ENCODE data around the gene SYNE1.

SYNE1 gene

GRCh38 chr6:152598901-152599537, 38.1 kb downstream of the SYNE1 start:
- DNase-seq (ENCODE audit: low spot score in 2 of 2) (no peak), ATAC-seq (ENCODE audit: low read depth) (no peak)
- peaks cover 6% of the 10 kb centered on the region for H3K27me3 Mint-ChIP-seq
- H3K4me1 Mint-ChIP-seq: no peaks in the 10 kb centered on the region
- no peaks in the 10 kb centered on the region for H3K36me3 Mint-ChIP-seq
- H3K9me3 Mint-ChIP-seq: no peaks in the 10 kb centered on the region
- no peak overlapping the region for H3K4me3 Mint-ChIP-seq
- H3K27ac Mint-ChIP-seq: no peak overlapping the region

DNA sequence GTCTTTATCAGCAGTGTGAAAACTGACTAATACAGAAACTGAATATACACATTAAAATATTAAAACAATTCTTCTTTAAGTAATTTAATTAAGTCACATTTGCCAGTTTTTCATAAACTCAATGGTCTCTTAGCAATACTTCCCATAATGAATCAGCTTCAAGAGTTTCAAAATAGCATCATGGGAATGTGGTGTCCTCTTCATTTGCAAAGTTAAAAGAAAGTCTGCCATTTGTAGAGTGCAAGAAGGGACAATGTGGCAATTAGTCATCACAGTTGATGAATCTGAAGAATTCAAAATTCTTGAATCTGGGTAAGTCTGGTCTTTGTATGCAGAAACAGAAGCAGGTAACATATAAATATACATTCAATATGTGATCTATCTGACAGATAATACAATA, 38.7 kb downstream of the SYNE1 start:
- Mint-ChIP-seq H3K4me3 (no peak overlapping the region), H3K4me1 (no peaks in the 10 kb centered on the region), H3K27ac (no peak overlapping the region), H3K36me3 (no peaks in the 10 kb centered on the region), H3K9me3 (no peaks in the 10 kb centered on the region), H3K27me3 (peaks cover 4% of the 10 kb centered on the region)
- ATAC-seq (ENCODE audit: low read depth) (no peak), DNase-seq (ENCODE audit: low spot score in 2 of 2) (no peak)

DNA sequence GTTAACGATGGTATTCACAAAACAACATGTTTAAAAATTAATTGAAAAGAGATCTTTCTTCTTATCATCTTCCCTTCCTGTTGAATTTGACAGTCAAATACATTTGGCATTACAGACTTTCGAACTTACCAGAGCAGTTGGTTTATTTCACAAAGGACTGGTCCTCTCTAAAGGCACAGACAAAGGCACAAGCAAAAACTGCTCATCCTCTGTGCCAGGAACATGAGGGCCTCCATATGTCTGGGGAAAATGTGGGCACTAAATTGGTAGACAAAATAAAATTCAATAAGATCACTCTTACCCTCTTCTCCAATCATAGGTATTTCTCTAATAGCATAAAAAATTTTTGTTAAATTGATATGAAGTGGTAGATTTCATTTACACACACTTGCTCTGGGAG, 40.4 kb downstream of the SYNE1 start:
- H3K4me3 Mint-ChIP-seq: no peak overlapping the region
- H3K27me3 Mint-ChIP-seq: peaks cover 4% of the 10 kb centered on the region
- ATAC-seq (ENCODE audit: low read depth) (no peak), DNase-seq (ENCODE audit: low spot score in 2 of 2) (no peak)
- no peaks in the 10 kb centered on the region for H3K9me3 Mint-ChIP-seq
- no peaks in the 10 kb centered on the region for H3K4me1 Mint-ChIP-seq
- H3K36me3 Mint-ChIP-seq: no peaks in the 10 kb centered on the region
- H3K27ac Mint-ChIP-seq: no peak overlapping the region

DNA sequence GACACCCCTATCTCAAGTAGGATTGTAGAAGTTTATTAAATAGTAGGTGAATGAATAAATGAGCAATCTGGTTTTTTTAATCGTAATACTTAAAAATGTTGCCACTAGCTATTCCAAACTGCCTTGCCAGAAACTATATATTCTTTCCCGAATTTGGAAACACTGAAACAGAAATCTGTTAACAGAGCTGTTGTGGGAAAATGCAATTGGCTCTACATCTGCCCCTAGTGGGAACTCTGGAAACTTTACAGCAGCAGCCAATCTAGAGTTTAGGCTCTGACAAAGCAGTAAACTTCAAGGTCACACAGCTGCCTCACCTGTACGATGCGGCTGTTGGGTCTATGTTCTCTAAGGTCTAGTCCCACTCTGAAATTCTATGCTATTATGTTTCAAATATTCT, 41.7 kb downstream of the SYNE1 start:
- Mint-ChIP-seq H3K4me1 (no peaks in the 10 kb centered on the region), H3K27ac (no peak overlapping the region), H3K36me3 (no peaks in the 10 kb centered on the region), H3K4me3 (no peak overlapping the region), H3K27me3 (peaks cover 4% of the 10 kb centered on the region), H3K9me3 (peaks cover 1% of the 10 kb centered on the region)
- ATAC-seq (ENCODE audit: low read depth) (no peak), DNase-seq (ENCODE audit: low spot score in 2 of 2) (no peak)

DNA sequence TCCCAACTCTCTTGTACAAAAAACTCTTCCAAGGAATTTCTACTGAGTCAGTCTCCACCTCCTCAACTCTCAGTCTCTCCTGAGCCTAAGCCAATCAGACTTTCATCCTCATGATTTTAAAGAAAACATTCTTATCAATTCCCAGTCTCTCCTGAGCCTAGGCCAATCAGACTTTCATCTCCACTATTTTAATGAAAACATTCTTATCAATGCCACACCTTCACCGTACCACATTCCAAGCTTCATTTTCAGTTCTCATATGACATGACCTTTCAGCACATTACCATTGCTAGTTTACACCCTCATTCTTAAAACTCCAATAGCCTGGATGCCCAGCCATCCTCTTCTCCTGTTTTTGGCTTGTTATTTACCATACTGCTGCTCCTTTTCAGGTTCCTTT, 42.5 kb downstream of the SYNE1 start:
- DNase-seq (ENCODE audit: low spot score in 2 of 2): no peak
- Mint-ChIP-seq H3K4me3 (no peak overlapping the region), H3K27me3 (peaks cover 1% of the 10 kb centered on the region), H3K27ac (no peak overlapping the region), H3K36me3 (no peaks in the 10 kb centered on the region), H3K4me1 (no peaks in the 10 kb centered on the region), H3K9me3 (peaks cover 1% of the 10 kb centered on the region)
- no peak for ATAC-seq (ENCODE audit: low read depth)

GRCh38 chr6:152588456-152588855, 48.7 kb downstream of the SYNE1 start:
- H3K27ac Mint-ChIP-seq: no peak overlapping the region
- no peak for ATAC-seq (ENCODE audit: low read depth)
- H3K36me3 Mint-ChIP-seq: no peaks in the 10 kb centered on the region
- peaks cover 2% of the 10 kb centered on the region for H3K27me3 Mint-ChIP-seq
- peaks cover 2% of the 10 kb centered on the region for H3K4me1 Mint-ChIP-seq
- H3K4me3 Mint-ChIP-seq: no peak overlapping the region
- no peak for DNase-seq (ENCODE audit: low spot score in 2 of 2)
- H3K9me3 Mint-ChIP-seq: peaks cover 1% of the 10 kb centered on the region

DNA sequence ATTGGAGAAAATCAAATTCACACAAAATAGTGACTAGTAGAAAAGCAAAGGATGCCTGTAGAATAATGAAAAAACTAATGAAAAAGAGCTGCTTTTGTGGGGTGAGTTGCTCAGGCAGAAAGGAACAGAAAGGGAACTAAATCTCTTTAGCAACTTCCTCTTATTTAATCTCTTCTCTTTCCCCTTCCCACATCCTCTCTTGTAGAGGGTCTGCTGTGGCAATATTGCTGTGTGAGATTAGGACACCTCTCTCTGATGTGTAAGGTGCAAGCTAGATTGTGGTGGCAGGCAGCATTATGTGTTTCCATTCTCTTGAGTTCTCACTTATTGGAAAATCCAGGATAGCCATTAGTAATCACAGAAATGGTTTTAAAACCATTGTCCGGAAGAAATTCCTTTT, 49.7 kb downstream of the SYNE1 start:
- Mint-ChIP-seq H3K4me3 (no peak overlapping the region), H3K27ac (no peak overlapping the region), H3K4me1 (peaks cover 2% of the 10 kb centered on the region), H3K27me3 (peaks cover 2% of the 10 kb centered on the region), H3K36me3 (no peaks in the 10 kb centered on the region), H3K9me3 (peaks cover 1% of the 10 kb centered on the region)
- DNase-seq (ENCODE audit: low spot score in 2 of 2) (no peak), ATAC-seq (ENCODE audit: low read depth) (peak; percentile 39)

GRCh38 chr6:152585236-152585635, 51.9 kb downstream of the SYNE1 start:
- H3K4me1 Mint-ChIP-seq: peaks cover 2% of the 10 kb centered on the region
- no peaks in the 10 kb centered on the region for H3K9me3 Mint-ChIP-seq
- peaks cover 2% of the 10 kb centered on the region for H3K27me3 Mint-ChIP-seq
- ATAC-seq (ENCODE audit: low read depth) (no peak), DNase-seq (ENCODE audit: low spot score in 2 of 2) (no peak)
- H3K4me3 Mint-ChIP-seq: no peak overlapping the region
- no peak overlapping the region for H3K27ac Mint-ChIP-seq
- no peaks in the 10 kb centered on the region for H3K36me3 Mint-ChIP-seq

- ATAC-seq (ENCODE audit: low read depth) (no peak), DNase-seq (ENCODE audit: low spot score in 2 of 2) (no peak)
- Mint-ChIP-seq H3K4me3 (no peak overlapping the region), H3K9me3 (no peaks in the 10 kb centered on the region), H3K27me3 (peaks cover 2% of the 10 kb centered on the region), H3K36me3 (no peaks in the 10 kb centered on the region), H3K4me1 (peaks cover 2% of the 10 kb centered on the region), H3K27ac (no peak overlapping the region)
These were observed 53.3 kb downstream of the SYNE1 start for GRCh38 chr6:152583888-152584287.

DNA sequence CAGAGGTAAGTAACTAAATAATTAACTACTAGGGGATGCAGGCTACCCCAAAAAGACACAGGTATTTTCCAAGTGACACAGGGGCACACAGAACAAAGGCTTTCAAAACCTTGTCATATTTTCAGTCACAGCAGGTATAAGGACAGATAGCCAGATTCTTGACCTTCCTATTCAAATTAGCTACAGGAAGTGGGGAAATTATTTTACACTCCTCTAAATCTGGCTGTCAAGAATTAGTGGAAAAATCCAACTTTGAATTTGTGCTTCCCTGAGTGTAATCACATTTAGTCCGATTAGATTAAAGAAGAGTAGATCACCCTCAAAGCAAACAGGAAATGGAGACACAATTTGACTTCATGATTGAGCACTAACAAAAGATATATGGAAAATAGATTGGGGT, 60.6 kb downstream of the SYNE1 start:
- Mint-ChIP-seq H3K4me3 (no peak overlapping the region), H3K9me3 (no peaks in the 10 kb centered on the region), H3K36me3 (no peaks in the 10 kb centered on the region), H3K27me3 (peaks cover 3% of the 10 kb centered on the region), H3K27ac (no peak overlapping the region), H3K4me1 (no peaks in the 10 kb centered on the region)
- ATAC-seq (ENCODE audit: low read depth): no peak
- no peak for DNase-seq (ENCODE audit: low spot score in 2 of 2)

DNA sequence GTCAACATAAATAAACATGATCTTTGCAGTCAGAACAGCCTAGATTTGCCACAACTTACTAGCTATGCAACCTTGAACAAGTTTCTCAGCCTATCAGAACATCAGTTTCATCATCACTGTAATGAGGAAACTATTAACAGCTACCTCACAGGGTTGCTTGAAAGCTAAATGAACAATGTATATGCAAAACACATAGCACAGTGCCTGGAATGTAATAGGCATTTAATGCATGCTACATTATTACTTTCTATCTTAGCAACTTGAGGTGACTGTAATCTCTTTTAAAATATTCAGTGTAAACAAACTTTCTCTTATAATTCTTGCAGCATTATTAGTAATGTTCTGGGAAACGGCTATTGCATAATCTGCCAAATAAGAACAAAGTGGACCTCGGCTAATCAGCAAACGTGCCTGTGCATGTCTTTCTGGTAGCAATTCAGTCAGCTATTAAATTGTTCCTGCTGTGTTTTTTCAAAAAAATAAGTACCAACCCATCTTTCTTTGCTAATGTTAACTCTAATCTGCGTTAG, 61.5 kb downstream of the SYNE1 start:
- H3K27me3 Mint-ChIP-seq: peaks cover 3% of the 10 kb centered on the region
- H3K9me3 Mint-ChIP-seq: no peaks in the 10 kb centered on the region
- no peak overlapping the region for H3K27ac Mint-ChIP-seq
- ATAC-seq (ENCODE audit: low read depth) (no peak), DNase-seq (ENCODE audit: low spot score in 2 of 2) (no peak)
- no peaks in the 10 kb centered on the region for H3K36me3 Mint-ChIP-seq
- no peaks in the 10 kb centered on the region for H3K4me1 Mint-ChIP-seq
- H3K4me3 Mint-ChIP-seq: no peak overlapping the region

GRCh38 chr6:152575161-152575560, 62.0 kb downstream of the SYNE1 start:
- H3K4me1 Mint-ChIP-seq: no peaks in the 10 kb centered on the region

GRCh38 chr6:152573762-152574161, 63.4 kb downstream of the SYNE1 start:
- DNase-seq (ENCODE audit: low spot score in 2 of 2): no peak
- no peak for ATAC-seq (ENCODE audit: low read depth)
- peaks cover 3% of the 10 kb centered on the region for H3K27me3 Mint-ChIP-seq
- H3K36me3 Mint-ChIP-seq: no peaks in the 10 kb centered on the region
- no peak overlapping the region for H3K4me3 Mint-ChIP-seq
- H3K27ac Mint-ChIP-seq: no peak overlapping the region
- no peaks in the 10 kb centered on the region for H3K9me3 Mint-ChIP-seq
- H3K4me1 Mint-ChIP-seq: no peaks in the 10 kb centered on the region

More at GRCh38 chr6:152575161-152575560, 62.0 kb downstream of the SYNE1 start:
- ATAC-seq (ENCODE audit: low read depth) (no peak), DNase-seq (ENCODE audit: low spot score in 2 of 2) (no peak)
- no peak overlapping the region for H3K4me3 Mint-ChIP-seq
- no peak overlapping the region for H3K27ac Mint-ChIP-seq
- no peaks in the 10 kb centered on the region for H3K9me3 Mint-ChIP-seq
- H3K27me3 Mint-ChIP-seq: peaks cover 3% of the 10 kb centered on the region
- no peaks in the 10 kb centered on the region for H3K36me3 Mint-ChIP-seq

DNA sequence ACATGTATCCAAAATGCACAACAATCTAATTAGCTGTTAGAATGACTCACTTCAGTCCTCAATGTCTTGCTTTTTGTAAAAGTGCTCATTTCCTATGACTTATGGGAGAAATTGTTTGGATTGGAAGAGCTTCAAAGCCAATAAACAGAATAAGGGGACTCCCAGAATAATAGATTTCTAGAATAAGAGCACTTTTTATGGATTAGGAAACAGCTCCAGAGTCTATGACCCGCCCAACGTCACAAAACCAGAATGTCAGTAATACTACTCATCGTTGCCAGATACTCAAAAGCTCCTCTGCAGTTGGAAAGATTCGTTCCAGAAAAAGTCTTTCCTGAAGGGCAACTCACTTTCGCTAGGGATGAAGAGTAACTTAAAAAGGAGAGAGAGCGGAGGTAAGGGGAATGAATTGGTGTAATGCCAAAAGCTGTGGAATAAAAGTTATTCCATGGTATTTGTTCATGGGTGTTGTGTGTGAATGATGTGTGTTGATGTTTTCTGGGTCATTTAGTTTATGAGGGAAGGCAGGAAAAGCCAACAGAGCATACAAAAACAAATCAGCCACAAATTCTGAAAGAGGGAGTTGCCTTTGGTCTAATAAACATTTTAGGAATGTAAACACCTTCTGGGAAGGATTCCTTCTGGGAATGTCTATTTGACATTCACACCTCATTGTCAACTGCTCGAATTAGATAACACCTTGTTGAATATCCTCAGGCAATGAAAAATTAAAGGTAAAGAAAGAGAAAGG, 64.6 kb downstream of the SYNE1 start:
- DNase-seq (ENCODE audit: low spot score in 2 of 2) (no peak), ATAC-seq (ENCODE audit: low read depth) (no peak)
- no peaks in the 10 kb centered on the region for H3K36me3 Mint-ChIP-seq
- H3K4me1 Mint-ChIP-seq: no peaks in the 10 kb centered on the region
- no peak overlapping the region for H3K4me3 Mint-ChIP-seq
- H3K27ac Mint-ChIP-seq: no peak overlapping the region
- no peaks in the 10 kb centered on the region for H3K9me3 Mint-ChIP-seq
- peaks cover 3% of the 10 kb centered on the region for H3K27me3 Mint-ChIP-seq

DNA sequence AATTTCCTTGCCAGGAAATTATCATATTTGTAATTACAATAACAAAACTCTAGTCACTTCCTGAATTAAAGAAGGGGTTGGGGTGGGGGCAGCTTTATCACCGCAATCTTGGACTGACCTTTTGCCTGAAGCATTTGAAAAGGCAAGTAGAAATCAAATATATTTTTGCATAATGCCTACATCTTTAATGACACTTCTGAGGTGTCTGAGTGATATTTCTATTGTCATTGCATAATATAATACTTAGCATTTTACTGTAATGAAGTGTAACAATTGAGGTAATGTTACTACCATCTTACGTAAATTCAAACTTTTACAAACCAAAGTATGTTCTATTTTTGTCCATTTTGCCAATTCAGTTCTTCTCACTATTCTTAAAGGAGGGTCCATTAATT, 65.2 kb downstream of the SYNE1 start:
- H3K27ac Mint-ChIP-seq: no peak overlapping the region
- H3K4me3 Mint-ChIP-seq: no peak overlapping the region
- DNase-seq (ENCODE audit: low spot score in 2 of 2): no peak
- H3K4me1 Mint-ChIP-seq: no peaks in the 10 kb centered on the region
- H3K27me3 Mint-ChIP-seq: peaks cover 3% of the 10 kb centered on the region
- H3K36me3 Mint-ChIP-seq: no peaks in the 10 kb centered on the region
- no peaks in the 10 kb centered on the region for H3K9me3 Mint-ChIP-seq
- no peak for ATAC-seq (ENCODE audit: low read depth)

All from memory B cell (primary cell).